VCaP (cell line): ENCODE data around the gene PTPRD.

Experiments used
- H3K27ac ChIP-seq: fragments of 450-650 bp; 2 replicates; pipeline ENCODE4 v1.5.1; 2017
- CTCF ChIP-seq: fragments of 450-650 bp; conservative IDR thresholded peaks from 2 replicates; pipeline ENCODE4 v1.5.1; 2017; ENCODE audit warnings: mild to moderate bottlenecking, moderate library complexity

PTPRD gene

GRCh38 chr9:8567963-8568579 lies 2044.7 kb downstream of the PTPRD start:
- no peak for TF ChIP-seq CTCF

GRCh38 chr9:8564960-8565359 lies 2047.8 kb downstream of the PTPRD start:
- no peak overlapping the region for H3K27ac ChIP-seq
- TF ChIP-seq CTCF, result no peak

More at GRCh38 chr9:8567963-8568579, 2044.7 kb downstream of the PTPRD start:
- no peak overlapping the region for H3K27ac ChIP-seq

GRCh38 chr9:8560560-8561525 lies 2052.0 kb downstream of the PTPRD start:
- no peak overlapping the region for H3K27ac ChIP-seq
- TF ChIP-seq CTCF, result no peak

- no peak overlapping the region for H3K27ac ChIP-seq
- TF ChIP-seq CTCF, result no peak
Observed at GRCh38 chr9:8558176-8558575, 2054.6 kb downstream of the PTPRD start.

GRCh38 chr9:8555762-8556500 lies 2056.9 kb downstream of the PTPRD start:
- TF ChIP-seq CTCF, result no peak
- no peak overlapping the region for H3K27ac ChIP-seq

GRCh38 chr9:8553444-8553843 lies 2059.4 kb downstream of the PTPRD start:
- TF ChIP-seq CTCF, result no peak
- H3K27ac ChIP-seq, result no peak overlapping the region

GRCh38 chr9:8552732-8553131 lies 2060.1 kb downstream of the PTPRD start:
- H3K27ac ChIP-seq, result no peak overlapping the region
- no peak for TF ChIP-seq CTCF
